Jurkat, Clone E6-1 (cell line): ENCODE measurements around the gene ANKRD12. TPM values are rescaled to one million over a fixed set of nuclear protein-coding genes. Genes with fewer than 3 reads are reported as not detected.
"Not testable (repeated sequence)": the region's sequence is repeated elsewhere in the genome, so short reads cannot be mapped to it uniquely, and the experiment has no call there.

ENCODE experiments used
- DNase-seq: peaks from one replicate; pipeline ENCODE4 v3.0.0-alpha.2; 2011; ENCODE audit warnings: low read depth, low spot score
- H3K4me3 ChIP-seq: 2 replicates; pipeline ENCODE4 v1.5.1; 2011; ENCODE audit warnings: mild to moderate bottlenecking, low read length, control low read depth, moderate library complexity
- polyA plus RNA-seq: library from polyadenylated mRNA; unstranded; fragments of >200 nt; gene quantifications from one replicate; pipeline ENCODE4 v1.2.1, GENCODE V29; 2012; ENCODE audit warnings: missing spikeins; ENCODE audit not compliant: insufficient read length, insufficient read depth

Gene ANKRD12
- 15.4 TPM for polyA plus RNA-seq

GRCh38 chr18:9136315-9137155 lies at the start of gene ANKRD12:
Gene ANKRD12, plus strand, starts transcription at chr18:9136781. Its CDS starts 45,652 bp downstream, at chr18:9182433.
- peak within 1 kb of the TSS; percentile 89 for H3K4me3 ChIP-seq
- peak; percentile 94 for DNase-seq

DNA sequence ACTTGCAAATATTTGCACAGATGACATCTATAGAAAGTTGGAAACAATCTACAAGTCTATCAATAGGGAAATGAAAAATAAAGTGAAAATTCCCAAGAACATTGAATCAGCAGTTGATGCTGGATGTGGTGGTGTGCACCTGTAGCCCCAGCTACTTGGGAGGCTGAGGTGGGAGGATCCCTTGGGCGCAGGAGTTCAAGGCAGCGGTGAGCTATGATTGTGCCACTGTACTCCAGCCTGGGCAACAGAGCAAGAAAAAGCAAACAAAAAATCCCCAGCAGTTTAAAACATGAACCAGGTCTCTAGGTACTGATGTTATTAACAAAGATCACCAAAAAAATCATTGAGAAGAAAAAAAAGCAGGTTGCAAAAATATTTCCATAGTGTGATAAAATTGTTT lies 49.4 kb upstream of the ANKRD12 start:
- no peak overlapping the region for H3K4me3 ChIP-seq
- DNase-seq = no peak

- no peak overlapping the region for H3K4me3 ChIP-seq
- DNase-seq = no peak
These were observed 48.3 kb upstream of the ANKRD12 start for GRCh38 chr18:9088252-9088651.

DNA sequence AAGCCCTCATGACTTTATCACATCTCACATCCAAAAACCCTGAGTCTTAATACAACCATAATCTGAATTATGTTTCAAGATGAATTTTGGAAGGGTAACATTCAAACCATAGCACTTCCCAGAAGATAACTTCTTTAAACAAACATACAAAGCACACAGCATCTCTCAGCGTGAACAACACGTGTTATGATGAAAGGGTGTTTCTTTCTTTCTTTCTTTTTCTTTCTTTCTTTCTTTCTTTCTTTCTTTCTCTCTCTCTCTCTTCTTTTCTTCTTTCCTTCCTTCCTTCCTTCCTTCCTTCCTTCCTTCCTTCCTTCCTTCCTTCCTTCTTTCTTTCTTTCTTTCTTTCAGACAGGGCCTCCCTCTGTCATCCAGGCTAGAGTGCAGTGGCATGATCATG lies 47.9 kb upstream of the ANKRD12 start:
- DNase-seq, H3K4me3 ChIP-seq: not testable (repeated sequence)

DNA sequence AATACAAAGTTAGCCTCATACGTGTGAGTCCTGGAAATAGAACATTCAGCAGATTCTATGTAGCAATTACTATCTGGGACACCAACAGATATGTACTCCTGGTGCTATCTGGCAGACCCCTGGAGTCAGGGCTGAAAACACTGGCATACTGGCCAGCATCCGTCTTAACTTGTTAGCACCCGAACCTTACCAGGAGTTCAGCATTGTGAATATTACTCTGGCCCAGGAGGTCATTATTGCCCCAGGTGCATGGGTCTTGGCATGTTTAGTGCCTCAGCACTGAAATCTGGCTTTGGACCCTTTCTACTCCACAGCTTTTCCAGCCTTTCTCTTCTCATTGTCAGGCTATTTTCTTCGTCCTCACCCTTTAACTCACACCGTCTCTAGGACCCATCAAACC lies 46.0 kb upstream of the ANKRD12 start:
- no peak for DNase-seq
- no peak overlapping the region for H3K4me3 ChIP-seq

GRCh38 chr18:9091066-9091476 lies 45.5 kb upstream of the ANKRD12 start:
- DNase-seq = no peak
- H3K4me3 ChIP-seq = no peak overlapping the region

- no peak for DNase-seq
- H3K4me3 ChIP-seq = no peak overlapping the region
These were observed 43.9 kb upstream of the ANKRD12 start for GRCh38 chr18:9092665-9093064.

DNA sequence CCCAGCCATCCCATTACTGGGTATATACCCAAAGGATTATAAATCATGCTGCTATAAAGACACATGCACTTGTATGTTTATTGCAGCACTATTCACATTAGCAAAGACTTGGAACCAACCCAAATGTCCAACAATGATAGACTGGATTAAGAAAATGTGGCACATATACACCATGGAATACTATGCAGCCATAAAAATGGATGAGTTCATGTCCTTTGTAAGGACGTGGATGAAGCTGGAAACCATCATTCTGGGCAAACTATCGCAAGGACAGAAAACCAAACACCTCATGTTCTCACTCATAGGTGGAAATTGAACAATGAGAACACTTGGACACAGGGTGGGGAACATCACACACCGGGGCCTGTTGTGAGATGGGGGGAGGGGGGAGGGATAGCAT lies 43.5 kb upstream of the ANKRD12 start:
- DNase-seq, H3K4me3 ChIP-seq: not testable (repeated sequence)

GRCh38 chr18:9094307-9095226 lies 42.0 kb upstream of the ANKRD12 start:
- H3K4me3 ChIP-seq = no peak overlapping the region
- no peak for DNase-seq

DNA sequence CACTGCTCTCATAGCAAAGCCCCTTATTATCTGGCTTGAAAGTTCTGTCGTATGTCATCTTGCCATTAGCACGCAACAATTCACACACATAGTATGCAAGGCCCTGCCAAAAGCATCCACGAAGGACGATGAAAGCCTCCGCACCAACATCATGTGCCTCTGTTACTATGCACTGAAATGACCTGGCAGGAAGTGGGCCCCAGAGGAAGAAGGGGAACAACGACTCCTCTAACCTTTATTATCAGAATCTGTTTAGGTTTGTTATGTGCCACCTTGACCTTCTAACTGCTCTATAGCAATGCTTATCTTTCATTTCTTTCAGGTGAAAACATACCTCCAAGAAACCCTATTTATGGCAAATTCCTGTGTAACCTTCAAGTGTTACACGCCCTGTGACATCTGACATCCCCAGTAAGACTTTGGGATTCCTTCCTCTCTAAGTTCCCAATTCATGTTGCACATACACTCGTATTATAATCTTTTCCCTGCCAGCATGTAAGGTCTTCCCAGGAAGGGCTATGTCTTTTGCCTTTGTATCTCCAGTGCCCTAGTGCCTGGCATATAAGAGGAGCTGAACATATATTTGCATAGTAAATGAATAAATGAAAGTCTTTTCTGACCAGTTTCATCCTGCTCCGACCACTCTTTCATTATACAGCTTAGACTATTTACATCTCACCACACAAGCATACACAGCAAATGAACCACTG lies 41.1 kb upstream of the ANKRD12 start:
- peak; percentile 23 for DNase-seq
- no peak overlapping the region for H3K4me3 ChIP-seq

- H3K4me3 ChIP-seq = no peak overlapping the region
- no peak for DNase-seq
These were observed 40.6 kb upstream of the ANKRD12 start for GRCh38 chr18:9096007-9096371.

GRCh38 chr18:9096685-9097084 lies 39.9 kb upstream of the ANKRD12 start:
- no peak for DNase-seq
- H3K4me3 ChIP-seq = no peak overlapping the region

DNA sequence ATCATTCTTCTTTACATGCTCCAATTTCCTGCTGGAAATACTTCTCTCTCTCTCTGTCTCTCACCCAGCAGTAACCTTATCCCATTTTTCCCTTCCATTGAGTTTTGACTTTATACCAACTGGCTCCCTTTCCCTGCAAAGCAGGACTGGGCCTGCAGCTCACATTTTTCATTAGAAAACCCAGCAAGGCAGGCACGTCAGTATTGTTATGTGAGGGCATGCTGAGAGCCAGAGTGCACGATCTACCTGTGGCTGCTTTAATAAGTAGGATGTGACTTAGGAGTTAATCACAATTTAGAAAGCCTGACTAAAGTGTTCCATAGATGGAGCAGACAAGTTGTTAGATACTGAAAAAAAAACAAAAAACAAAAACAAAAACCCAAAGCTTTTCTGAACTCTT lies 39.2 kb upstream of the ANKRD12 start:
- H3K4me3 ChIP-seq = no peak overlapping the region
- DNase-seq = no peak

GRCh38 chr18:9100796-9101195 lies 35.8 kb upstream of the ANKRD12 start:
- H3K4me3 ChIP-seq = no peak overlapping the region
- DNase-seq = no peak

DNA sequence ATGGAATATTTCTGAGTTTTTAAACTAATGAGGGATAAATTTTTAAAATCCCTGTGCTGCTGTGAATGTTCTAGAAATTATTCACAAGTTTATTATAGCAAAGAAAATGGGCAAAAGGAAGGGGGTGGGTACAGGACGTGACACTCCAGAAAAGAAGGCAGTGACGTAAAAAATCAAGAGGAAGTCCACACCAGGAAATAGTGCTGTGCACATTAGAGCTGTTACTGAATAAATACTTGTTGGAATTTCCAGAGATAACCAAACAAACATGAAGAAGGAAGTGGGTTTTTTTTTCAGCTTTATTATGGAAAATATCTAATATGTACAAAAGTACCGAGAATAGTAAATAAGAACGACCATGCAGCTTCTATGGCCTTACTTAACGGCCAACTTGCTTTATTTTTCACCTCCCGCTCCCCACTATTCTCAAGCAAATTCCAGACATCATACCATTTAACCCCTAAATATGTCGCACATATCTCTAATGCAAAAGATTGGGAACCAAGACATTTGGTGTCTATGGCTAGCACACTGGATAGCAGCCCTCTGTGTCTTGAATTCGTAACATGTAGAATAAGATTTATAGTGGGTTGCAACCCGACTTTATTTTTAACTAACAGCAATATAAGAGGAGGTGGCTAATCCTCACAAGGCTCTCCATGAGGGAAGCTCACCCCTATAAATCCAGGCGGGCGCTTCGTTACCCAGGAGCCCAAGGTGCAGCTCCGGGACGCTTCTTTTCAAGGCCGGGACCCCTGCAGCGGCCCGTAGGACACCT lies 34.7 kb upstream of the ANKRD12 start:
- H3K4me3 ChIP-seq = peak overlapping the region; percentile 82
- DNase-seq = peak; percentile 65

GRCh38 chr18:9102508-9103375 lies 33.8 kb upstream of the ANKRD12 start, which contains the start of gene NDUFV2:
Gene NDUFV2, plus strand, starts transcription at chr18:9102699. Its CDS starts 45 bp downstream, at chr18:9102744.
- peak within 1 kb of the TSS; percentile 82 for H3K4me3 ChIP-seq
- DNase-seq = peak; percentile 92

GRCh38 chr18:9103376-9103873 lies 33.2 kb upstream of the ANKRD12 start:
- DNase-seq = no peak

More at GRCh38 chr18:9103376-9103873, 33.2 kb upstream of the ANKRD12 start:
- peak overlapping the region; percentile 77 for H3K4me3 ChIP-seq
